ENCODE measurements around the gene TMC4. TPM values are rescaled to one million over a fixed set of nuclear protein-coding genes. Genes with fewer than 3 reads are reported as not detected.

Gene TMC4
- total RNA-seq, 2 donors from 2014 or later = 0.38 to 1.1 TPM

GRCh38 chr19:54142166-54142780 lies 30.7 kb downstream of the TMC4 start:
- DNase-seq (no peak), ATAC-seq (no peak)
- intact Hi-C loops (cut with DNase I) = no loop called here

- DNase-seq (no peak), ATAC-seq (no peak)
- intact Hi-C loops (cut with DNase I) = no loop called here
These were observed 31.6 kb downstream of the TMC4 start for GRCh38 chr19:54141356-54141755.

GRCh38 chr19:54138489-54139256 lies 34.3 kb downstream of the TMC4 start:
- DNase-seq (no peak), ATAC-seq (no peak)
- intact Hi-C loops (cut with DNase I) = no loop called here

- intact Hi-C loops (cut with DNase I) = no loop called here
- ATAC-seq (peak in 1 of 2 donors; percentile 1), DNase-seq (peak; percentile 45)
These were observed 35.1 kb downstream of the TMC4 start, which contains the start of gene CNOT3 for GRCh38 chr19:54137699-54138488. Gene CNOT3 (plus strand): TSS chr19:54137762. CDS start chr19:54142979, 5,217 bp downstream.

- intact Hi-C loops (cut with DNase I) = no loop called here
- ATAC-seq (peak; percentile 93), DNase-seq (peak; percentile 99)
These were observed 35.9 kb downstream of the TMC4 start for GRCh38 chr19:54136864-54137698.

GRCh38 chr19:54136086-54136863 lies 36.7 kb downstream of the TMC4 start:
- intact Hi-C loops (cut with DNase I) = no loop called here
- no peak for DNase-seq
- no peak for ATAC-seq

- intact Hi-C loops (cut with DNase I) = no loop called here
- ATAC-seq (no peak), DNase-seq (no peak)
These were observed 38.9 kb downstream of the TMC4 start for GRCh38 chr19:54133957-54134590.

- ATAC-seq = no peak
- DNase-seq = no peak
- intact Hi-C loops (cut with DNase I) = no loop called here
These were observed 39.5 kb downstream of the TMC4 start for GRCh38 chr19:54133312-54133956.

- intact Hi-C loops (cut with DNase I) = no loop called here
- DNase-seq = no peak
- ATAC-seq = no peak
These were observed 43.4 kb downstream of the TMC4 start for GRCh38 chr19:54129617-54129996.

GRCh38 chr19:54128796-54129616 lies 44.0 kb downstream of the TMC4 start:
- ATAC-seq = no peak
- DNase-seq = no peak
- intact Hi-C loops (cut with DNase I) = no loop called here

GRCh38 chr19:54128441-54128725 lies 44.6 kb downstream of the TMC4 start:
- DNase-seq (no peak), ATAC-seq (no peak)
- intact Hi-C loops (cut with DNase I) = no loop called here

GRCh38 chr19:54127688-54128440 lies 45.1 kb downstream of the TMC4 start:
- ATAC-seq (no peak), DNase-seq (no peak)
- intact Hi-C loops (cut with DNase I) = no loop called here

- ATAC-seq = no peak
- no peak for DNase-seq
- intact Hi-C loops (cut with DNase I) = no loop called here
These were observed 47.2 kb downstream of the TMC4 start for GRCh38 chr19:54125713-54126112.

GRCh38 chr19:54124393-54124792 lies 48.6 kb downstream of the TMC4 start:
- ATAC-seq (no peak), DNase-seq (no peak)
- intact Hi-C loops (cut with DNase I) = no loop called here

- DNase-seq (no peak), ATAC-seq (no peak)
- intact Hi-C loops (cut with DNase I) = no loop called here
These were observed 49.3 kb downstream of the TMC4 start for GRCh38 chr19:54123682-54124081.

GRCh38 chr19:54121259-54121658 lies 51.7 kb downstream of the TMC4 start:
- DNase-seq (no peak), ATAC-seq (no peak)
- intact Hi-C loops (cut with DNase I) = no loop called here

Data from left cardiac atrium (tissue), 4 donors.